HG02970 (cell line): ENCODE results near the gene CADPS.

Source experiments
- ATAC-seq: cut with Tn5 transposase; IDR thresholded peaks from one replicate; pipeline ENCODE4 v1.9.1; 2021; ENCODE audit warnings: mild to moderate bottlenecking, moderate library complexity, moderate number of reproducible peaks; ENCODE audit not compliant: unreplicated experiment, low FRiP score

CADPS gene

DNA sequence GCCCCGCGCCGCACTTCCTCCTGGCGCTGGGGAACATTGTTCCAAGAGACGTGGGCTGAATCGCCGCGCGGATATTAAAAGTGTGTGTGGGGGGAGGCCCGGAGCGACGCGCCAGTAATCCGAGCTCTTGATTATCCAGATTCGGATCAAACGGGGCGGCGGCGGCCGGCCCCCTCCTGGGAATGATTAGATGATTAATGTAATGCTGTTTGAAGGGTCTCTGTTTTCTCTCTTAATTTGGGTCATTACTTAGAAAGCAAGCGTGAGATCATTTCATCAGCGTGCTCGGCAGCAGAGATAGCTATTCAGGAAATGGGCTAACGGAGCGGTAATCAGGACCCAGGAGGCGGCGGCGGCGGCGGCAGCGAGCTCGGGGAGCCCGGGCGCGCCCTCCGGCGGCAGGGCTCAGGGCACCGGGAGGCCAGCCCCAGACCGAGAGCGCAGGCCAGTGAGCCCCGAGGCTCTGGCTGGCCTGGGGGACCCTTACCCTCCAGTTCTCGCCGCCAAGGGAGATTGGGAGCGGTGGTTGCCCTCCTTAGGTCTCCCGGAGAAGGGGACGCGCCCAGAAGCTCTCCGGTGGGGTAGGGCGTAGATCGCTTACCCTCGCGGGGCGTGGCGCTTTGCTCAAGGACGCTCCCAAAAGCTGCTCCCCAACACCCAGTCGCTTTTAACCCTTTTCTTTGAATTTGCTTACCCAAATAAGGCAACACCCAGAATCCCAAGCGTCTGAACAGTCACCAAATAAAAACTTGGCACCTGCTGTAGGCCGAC lies 506.3 kb downstream of the CADPS start:
- ATAC-seq, result no peak

DNA sequence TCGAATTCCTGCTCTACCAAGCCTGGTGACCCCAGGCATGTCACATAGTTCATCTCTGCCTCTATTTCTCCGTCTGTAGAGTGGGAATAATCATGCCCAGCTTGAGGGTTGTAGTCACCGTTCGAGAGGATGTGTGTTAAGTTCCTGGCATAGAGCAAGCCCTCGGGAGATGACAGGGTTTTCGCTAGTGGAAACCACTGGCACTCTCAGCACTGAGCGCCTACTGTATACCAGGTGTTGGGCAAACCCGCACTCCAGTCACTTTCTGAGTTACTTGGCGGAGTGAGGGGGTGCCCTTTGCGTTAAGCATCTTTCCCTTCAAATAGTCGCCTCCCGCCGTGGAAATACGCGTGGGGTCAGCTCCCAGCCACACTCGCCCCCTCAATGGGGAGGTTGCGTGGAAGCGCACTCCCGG lies 506.9 kb downstream of the CADPS start:
- no peak for ATAC-seq

DNA sequence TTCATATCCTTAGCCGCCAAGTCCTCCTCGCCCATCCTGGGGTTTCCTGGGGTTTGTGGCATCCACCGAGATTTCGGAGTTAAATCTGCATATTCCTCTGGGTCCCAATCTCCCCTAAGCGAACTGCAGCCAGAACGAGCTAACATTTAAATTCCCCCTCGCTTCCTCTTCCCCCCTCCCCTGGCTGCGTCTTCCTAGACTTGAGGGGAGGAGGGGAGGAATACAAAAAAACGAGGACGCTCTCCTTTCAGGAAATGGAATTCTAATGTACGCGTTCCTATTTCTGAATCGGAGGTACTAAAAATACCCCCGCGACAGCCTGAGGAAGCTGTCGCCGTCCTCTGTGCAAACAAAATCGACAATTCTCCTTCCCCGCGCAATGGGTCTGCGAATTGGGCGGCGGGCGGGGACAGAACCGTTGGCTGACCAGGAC lies 507.4 kb downstream of the CADPS start:
- no peak for ATAC-seq

DNA sequence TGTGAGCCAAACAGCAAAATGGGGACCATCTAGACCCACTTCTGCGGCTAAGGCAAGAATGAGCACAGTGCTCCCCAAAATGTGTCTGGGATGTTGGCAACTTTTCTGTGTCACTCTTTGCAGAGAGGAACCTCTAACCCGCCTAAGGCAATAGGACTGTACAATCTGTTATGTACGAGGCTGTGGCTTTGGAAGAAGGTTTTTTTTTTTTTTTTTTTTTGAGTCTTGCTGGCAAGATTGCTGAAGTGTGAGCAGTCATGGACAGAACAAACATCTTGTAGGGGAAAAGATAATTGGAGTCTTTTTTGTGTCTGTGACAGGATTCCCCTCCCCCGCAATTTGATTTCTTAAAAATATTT lies 509.1 kb downstream of the CADPS start:
- no peak for ATAC-seq

DNA sequence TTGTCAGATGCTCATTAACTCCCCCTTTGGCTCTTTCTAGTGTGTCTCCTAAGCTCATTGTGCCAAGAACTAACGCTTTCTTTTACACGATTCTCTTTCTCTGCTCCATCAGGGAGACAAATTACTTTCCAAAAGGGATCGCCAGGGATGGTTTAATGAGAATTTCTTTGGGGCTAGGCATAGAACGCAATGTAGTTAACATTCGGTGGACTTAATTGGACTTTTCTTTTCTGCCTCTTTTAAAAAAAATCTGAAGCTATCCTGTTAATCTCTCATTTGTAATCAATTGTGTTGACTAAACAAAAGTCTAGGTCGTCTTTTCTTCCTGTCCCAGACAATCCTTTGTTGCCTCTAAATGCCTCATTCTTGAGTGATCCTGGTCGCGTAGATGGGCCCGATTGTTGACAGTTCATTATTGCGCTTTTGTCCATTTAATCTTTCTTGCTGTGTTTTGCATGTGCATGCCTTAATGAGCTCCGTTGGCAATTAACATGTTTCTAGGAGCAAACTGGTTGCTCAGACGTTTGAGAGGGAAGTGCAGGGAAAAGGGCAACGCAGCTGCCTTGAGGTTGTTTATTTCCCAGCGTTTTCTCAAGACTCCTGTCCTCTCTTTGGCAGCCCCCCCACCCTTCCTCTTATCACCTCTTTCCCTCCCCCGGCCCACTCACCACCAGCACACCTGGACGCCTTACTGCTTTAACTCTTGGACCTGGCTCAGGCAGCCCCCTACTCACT lies 509.7 kb downstream of the CADPS start:
- no peak for ATAC-seq

DNA sequence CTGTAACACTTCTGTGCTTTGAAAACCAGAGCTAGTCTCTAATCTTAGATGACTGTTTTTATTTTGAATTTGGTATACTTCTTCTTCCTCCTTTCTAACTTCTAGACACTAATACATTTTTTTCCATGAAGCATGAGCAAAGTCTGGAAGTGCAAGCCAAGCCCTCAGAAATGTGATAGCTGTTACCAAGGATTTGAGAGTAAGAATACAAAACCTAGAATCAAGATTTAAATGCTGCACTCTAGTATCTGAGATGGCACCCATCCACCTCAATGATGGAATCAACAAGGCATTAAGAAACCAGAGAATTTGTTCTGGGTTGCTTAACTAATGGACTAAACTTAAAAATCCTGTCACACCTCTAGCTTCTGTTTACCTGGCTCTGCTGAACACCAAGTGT lies 511.0 kb downstream of the CADPS start:
- ATAC-seq, result no peak

DNA sequence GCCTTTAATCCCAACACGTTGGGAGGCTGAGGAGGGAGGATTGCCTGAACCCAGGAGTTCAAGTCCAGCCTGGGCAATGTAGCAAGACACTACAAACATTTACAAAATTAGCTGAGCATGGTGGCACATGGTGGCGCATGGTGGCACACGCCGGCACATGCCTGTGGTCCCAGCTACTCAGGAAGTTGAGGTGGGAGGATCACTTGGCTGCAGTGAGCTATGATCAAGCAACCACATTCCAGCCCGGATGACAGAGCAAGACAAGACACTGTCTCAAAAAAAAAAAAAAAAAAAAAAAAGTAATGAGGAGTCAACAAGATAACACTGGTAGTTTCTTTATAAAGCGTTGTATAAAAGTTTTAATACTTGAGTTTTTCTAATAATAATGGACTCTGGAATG lies 511.9 kb downstream of the CADPS start:
- ATAC-seq, result no peak

DNA sequence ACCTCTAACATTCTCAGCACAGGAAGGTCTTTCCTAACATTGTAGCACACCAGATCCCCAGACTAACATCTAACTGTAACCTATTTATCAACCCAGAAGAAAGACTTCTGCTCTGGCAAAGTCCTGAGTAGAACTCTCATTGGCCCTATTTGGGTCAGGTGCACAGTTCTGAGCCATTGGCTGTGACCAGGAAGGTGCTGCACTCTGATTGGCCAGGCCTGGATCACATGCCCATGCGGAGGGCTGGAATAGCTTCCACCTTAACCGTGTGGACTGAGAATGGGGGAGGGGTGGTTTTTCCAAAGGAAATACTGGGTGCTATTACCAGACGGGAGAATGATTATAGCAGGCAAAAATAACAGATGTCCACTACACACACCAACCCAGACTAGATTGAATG lies 513.4 kb downstream of the CADPS start:
- no peak for ATAC-seq

DNA sequence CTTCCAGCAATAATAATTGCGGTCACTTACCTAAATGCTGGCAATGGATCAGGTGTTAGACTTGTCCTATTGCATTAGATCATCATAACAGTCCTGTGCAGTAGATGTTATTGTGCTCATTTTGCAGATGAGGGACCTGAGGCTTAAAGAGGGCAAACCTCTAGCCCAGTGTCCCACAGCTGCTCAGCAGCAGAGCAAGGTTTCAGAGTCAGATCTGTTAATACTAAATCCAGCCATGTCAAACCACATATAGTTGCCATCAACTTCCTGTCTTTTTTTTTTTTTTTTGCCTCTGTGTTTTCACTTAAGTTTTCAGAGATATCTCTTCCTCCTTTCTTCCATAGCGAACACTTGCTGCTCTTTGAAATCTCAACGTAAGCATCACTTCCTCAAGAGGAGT lies 514.0 kb downstream of the CADPS start:
- ATAC-seq, result no peak

DNA sequence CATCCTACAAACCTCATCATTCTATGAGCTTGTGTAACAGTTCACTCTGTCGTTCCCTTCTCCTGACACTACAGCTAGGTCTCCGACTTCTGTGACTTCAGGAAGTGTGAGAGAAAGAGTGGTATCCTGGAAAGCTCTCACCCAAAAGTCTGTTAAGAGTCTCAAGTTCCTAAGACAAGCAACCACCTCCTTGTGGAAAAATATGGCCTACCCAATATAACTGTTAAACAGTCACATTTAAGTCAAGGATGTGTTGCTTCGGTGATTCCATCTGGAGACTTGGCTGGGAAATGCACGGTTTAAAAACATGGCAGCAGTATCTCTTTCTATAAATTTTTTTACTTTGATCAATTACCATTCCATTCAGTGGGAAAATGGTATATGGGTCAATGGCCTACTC lies 515.7 kb downstream of the CADPS start:
- no peak for ATAC-seq

DNA sequence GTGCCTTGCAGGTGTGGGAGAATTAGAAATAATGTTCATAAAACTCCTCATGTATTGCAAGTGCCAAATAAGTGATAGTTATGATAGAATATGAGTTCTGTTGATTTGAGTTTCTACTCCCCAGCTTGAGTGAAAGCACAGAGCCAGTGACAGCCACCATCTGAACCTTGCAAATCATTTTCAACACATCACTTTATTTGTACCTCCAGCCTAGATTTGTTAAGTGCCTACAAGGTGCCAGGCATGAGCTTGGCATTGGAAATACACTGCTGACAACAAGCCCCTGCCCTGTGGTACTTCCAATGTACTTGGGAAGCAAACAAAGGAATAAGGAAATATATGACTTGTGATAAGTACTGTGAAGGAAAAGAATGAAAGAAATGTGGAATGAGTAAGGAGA lies 518.9 kb downstream of the CADPS start:
- ATAC-seq, result no peak

DNA sequence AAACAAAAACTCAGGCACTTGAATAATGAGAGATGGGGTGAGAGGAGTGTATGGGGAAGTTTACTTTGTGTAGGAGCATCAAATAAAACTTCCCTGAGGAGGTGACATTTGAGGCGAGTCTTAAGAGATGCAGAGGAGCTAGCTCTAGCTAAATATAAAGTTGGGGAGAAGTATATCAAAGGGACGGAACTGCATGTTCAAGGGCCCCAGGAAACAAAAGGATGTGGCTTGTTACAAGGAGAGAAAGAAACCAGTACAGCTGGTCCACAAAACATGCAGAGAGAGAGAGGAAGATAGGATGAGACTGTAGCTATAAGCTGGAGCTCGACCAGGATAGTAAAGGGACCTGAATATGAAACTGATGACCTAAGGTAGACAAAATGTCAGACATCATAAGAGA lies 519.5 kb downstream of the CADPS start:
- ATAC-seq, result no peak
